NT2/D1 (cell line): ENCODE results near the gene MTERF4.

Source experiments
- DNase-seq: peaks from one replicate; pipeline ENCODE4 v3.0.0-alpha.2; 2011; ENCODE audit warnings: low read depth, low spot score
- H3K27me3 ChIP-seq: 2 replicates; pipeline ENCODE4 v1.6.0; 2011; ENCODE audit warnings: mild to moderate bottlenecking; ENCODE audit not compliant: insufficient read length, insufficient read depth
- H3K36me3 ChIP-seq: 2 replicates; pipeline ENCODE4 v1.6.1; 2011; ENCODE audit warnings: mild to moderate bottlenecking, low read length, mixed read lengths; ENCODE audit not compliant: insufficient read depth, insufficient read length
- H3K4me1 ChIP-seq: 2 replicates; pipeline ENCODE4 v1.5.1; 2011; ENCODE audit not compliant: insufficient read depth, insufficient read length
- H3K4me3 ChIP-seq: 2 replicates; pipeline ENCODE4 v1.5.1; 2011; ENCODE audit warnings: low read depth; ENCODE audit not compliant: insufficient read length
- H3K9ac ChIP-seq: 2 replicates; pipeline ENCODE4 v1.6.0; 2011; ENCODE audit warnings: low read depth; ENCODE audit not compliant: insufficient read length
- H3K9me3 ChIP-seq: 2 replicates; pipeline ENCODE4 v1.5.1; 2011; ENCODE audit warnings: mild to moderate bottlenecking, low read length; ENCODE audit not compliant: insufficient read depth
- SUZ12 ChIP-seq: IDR thresholded peaks from 2 replicates; pipeline ENCODE4 v1.6.1; 2011; ENCODE audit not compliant: insufficient read length, insufficient read depth; ENCODE audit errors: extremely low read depth
- YY1 ChIP-seq: IDR thresholded peaks from 2 replicates; pipeline ENCODE4 v1.6.1; 2011; ENCODE audit not compliant: insufficient read length, insufficient read depth
- ZNF274 ChIP-seq: IDR thresholded peaks from 2 replicates; pipeline ENCODE4 v1.6.1; 2011; ENCODE audit warnings: mild to moderate bottlenecking, low read depth, low read length

The MTERF4 gene

GRCh38 chr2:241065355-241065803, 36.7 kb downstream of the MTERF4 start:
- TF ChIP-seq SUZ12 (no peak), ZNF274 (no peak), YY1 (no peak)
- Histone ChIP-seq H3K27me3 (no peaks in the 10 kb centered on the region), H3K4me1 (peaks cover 8% of the 10 kb centered on the region), H3K9ac (no peak overlapping the region), H3K36me3 (no peaks in the 10 kb centered on the region), H3K4me3 (no peak overlapping the region), H3K9me3 (no peaks in the 10 kb centered on the region)
- no peak for DNase-seq

DNA sequence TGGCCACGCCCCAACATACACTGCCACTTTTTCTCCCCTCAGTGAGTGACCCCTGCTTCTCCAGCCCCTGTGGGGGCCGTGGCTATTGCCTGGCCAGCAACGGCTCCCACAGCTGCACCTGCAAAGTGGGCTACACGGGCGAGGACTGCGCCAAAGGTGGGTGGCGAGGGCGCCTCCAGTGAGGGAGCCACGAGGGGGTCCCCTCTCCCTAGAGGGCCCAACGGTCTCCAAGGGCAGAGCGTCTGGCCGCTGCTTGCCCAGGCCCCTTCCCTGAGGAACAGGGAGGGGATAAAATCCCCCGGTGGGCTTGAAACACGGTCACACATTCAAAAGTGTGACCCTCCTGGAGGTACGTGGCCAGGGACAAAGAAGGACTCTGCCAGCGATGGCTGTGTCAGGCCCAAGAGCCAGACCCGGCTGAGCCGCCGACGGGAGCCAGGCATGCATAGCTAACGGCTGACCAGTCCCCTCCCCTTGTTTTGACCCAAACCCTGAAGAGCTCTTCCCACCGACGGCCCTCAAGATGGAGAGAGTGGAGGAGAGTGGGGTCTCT, 37.2 kb downstream of the MTERF4 start:
- no peaks in the 10 kb centered on the region for H3K9me3 ChIP-seq
- no peaks in the 10 kb centered on the region for H3K27me3 ChIP-seq
- H3K36me3 ChIP-seq: no peaks in the 10 kb centered on the region
- TF ChIP-seq YY1: no peak
- no peak for TF ChIP-seq SUZ12
- TF ChIP-seq ZNF274: no peak
- DNase-seq: no peak
- H3K9ac ChIP-seq: no peak overlapping the region
- peaks cover 8% of the 10 kb centered on the region for H3K4me1 ChIP-seq
- H3K4me3 ChIP-seq: no peak overlapping the region

GRCh38 chr2:241064008-241064801, 37.9 kb downstream of the MTERF4 start:
- TF ChIP-seq ZNF274: no peak
- TF ChIP-seq SUZ12: no peak
- no peak for TF ChIP-seq YY1
- Histone ChIP-seq H3K4me1 (peaks cover 8% of the 10 kb centered on the region), H3K9ac (no peak overlapping the region), H3K9me3 (no peaks in the 10 kb centered on the region), H3K4me3 (no peak overlapping the region), H3K27me3 (no peaks in the 10 kb centered on the region), H3K36me3 (no peaks in the 10 kb centered on the region)
- no peak for DNase-seq

DNA sequence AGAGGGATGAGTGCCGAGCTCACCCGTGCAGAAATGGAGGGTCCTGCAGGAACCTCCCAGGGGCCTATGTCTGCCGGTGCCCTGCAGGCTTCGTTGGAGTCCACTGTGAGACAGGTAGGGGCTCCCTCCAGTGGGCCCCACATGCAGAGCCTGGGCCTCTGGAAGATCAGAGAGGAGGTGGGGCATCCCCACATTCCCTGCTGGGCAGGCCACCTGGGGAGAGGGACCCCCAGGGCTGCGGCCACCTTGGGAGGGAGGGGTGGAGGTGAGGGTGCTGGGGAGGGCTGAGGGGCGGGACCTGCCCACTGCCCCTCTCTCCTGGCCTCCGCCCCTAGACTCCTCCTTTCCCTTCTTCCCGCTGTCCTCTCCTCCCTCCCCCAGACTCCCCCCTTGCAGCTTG, 38.5 kb downstream of the MTERF4 start:
- Histone ChIP-seq H3K4me3 (no peak overlapping the region), H3K4me1 (peaks cover 8% of the 10 kb centered on the region), H3K9ac (no peak overlapping the region), H3K27me3 (no peaks in the 10 kb centered on the region), H3K36me3 (no peaks in the 10 kb centered on the region), H3K9me3 (0 out of 2 replicates have a peak, but pooled peaks cover 4% of the 10 kb centered on the region)
- no peak for DNase-seq
- TF ChIP-seq ZNF274 (no peak), SUZ12 (no peak), YY1 (no peak)

DNA sequence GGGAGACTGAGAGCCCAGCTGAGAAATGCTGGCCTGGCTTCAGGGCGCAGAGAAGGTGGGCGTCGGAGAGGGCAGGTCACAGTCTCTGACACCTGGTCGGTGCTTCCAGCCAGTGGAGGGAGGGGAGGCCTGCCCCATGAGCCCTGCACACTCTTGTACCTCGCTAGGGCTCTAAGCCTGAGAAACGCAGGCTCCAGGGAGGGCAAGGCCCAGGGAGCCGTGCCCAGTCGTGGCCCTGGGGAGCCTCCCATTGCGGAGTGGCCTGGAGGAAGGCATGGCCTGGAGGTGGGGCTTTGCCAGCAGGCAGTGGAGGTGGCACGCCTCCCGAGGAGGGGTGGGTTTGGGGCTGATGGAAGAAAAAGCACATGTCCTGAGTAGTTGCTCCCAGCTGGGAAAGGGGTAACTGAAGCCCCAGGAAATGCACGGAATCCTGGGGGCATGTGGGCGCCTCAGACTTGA, 39.0 kb downstream of the MTERF4 start:
- H3K4me3 ChIP-seq: no peak overlapping the region
- peaks cover 8% of the 10 kb centered on the region for H3K4me1 ChIP-seq
- 0 out of 2 replicates have a peak, but pooled peaks cover 4% of the 10 kb centered on the region for H3K9me3 ChIP-seq
- H3K36me3 ChIP-seq: no peaks in the 10 kb centered on the region
- DNase-seq: no peak
- TF ChIP-seq YY1 (no peak), ZNF274 (no peak), SUZ12 (no peak)
- H3K27me3 ChIP-seq: no peaks in the 10 kb centered on the region
- peak overlapping the region; percentile 46 for H3K9ac ChIP-seq

DNA sequence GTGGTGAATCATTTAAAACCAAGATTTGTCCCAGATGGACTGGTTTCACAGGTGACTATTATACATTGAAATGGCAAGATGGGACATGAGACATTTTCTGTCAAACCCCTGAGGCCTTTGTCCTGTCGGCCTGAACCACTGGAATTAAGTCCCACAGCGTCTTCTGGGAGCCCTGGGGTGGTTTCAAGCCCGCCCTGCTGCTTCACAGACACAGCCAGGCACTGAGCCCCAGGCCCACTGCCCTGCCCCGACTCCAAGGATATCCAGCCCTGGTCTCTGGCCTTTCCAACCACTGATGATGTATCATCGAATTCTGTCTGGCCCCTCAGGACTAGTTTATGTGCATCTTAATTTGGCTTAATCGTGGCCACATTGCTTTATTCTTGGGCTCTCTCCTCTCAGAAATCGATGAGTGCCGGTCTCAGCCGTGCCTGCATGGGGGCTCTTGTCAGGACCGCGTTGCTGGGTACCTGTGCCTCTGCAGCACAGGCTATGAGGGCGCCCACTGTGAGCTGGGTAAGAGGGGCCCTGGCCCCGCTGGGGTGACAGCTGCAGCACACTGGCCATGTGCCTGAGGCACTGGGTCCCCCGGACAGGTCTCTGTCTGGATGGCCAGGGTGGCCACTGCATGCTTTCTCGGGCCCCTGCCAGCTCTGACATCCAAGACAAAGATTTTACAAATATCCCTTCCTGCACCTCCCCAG, 39.5 kb downstream of the MTERF4 start:
- TF ChIP-seq ZNF274: no peak
- no peak for TF ChIP-seq YY1
- no peak for TF ChIP-seq SUZ12

More for the DNA sequence above, 39.5 kb downstream of the MTERF4 start:
- Histone ChIP-seq H3K9me3 (0 out of 2 replicates have a peak, but pooled peaks cover 4% of the 10 kb centered on the region), H3K4me1 (peaks cover 8% of the 10 kb centered on the region), H3K9ac (peak overlapping the region; percentile 26), H3K36me3 (no peaks in the 10 kb centered on the region), H3K27me3 (no peaks in the 10 kb centered on the region), H3K4me3 (no peak overlapping the region)
- DNase-seq: no peak
